Measurements from ENCODE around the gene ADAP1. TPM values are rescaled to one million over a fixed set of nuclear protein-coding genes. Genes with fewer than 3 reads are reported as not detected.

The ADAP1 gene
- total RNA-seq, 2 experiments from 2014 or later = 6.8 to 7.2 TPM

- Mint-ChIP-seq H3K4me1 (ENCODE audit: low read depth) (no peaks in the 10 kb centered on the region), H3K27me3 (no peaks in the 10 kb centered on the region), H3K27ac (no peak overlapping the region), H3K36me3 (ENCODE audit: low read depth) (peaks cover 75% of the 10 kb centered on the region), H3K4me3 (no peak overlapping the region), H3K9me3 (no peaks in the 10 kb centered on the region)
- TF ChIP-seq CTCF (IDR thresholded peaks at IDR 0.05) = no peak
- Histone ChIP-seq H3K27ac (ENCODE audit: low read depth in 1 of 2, low read length in 2 of 2) (no peak overlapping the region), H3K27me3 (ENCODE audit: control insufficient read depth in 1 of 2, insufficient read depth in 2 of 2, low read length in 2 of 2) (no peaks in the 10 kb centered on the region), H3K36me3 (ENCODE audit: insufficient read depth, low read length) (peaks cover 52% of the 10 kb centered on the region), H3K4me3 (ENCODE audit: low read length) (no peak overlapping the region), H3K4me1 (ENCODE audit: insufficient read depth, low read length) (no peaks in the 10 kb centered on the region), H3K9me3 (ENCODE audit: control insufficient read depth in 1 of 2, insufficient read depth in 1 of 2, low read length in 2 of 2) (no peaks in the 10 kb centered on the region)
- CTCF ChIA-PET = interaction anchor here (0.6 kb wide), 1 partner anchor 81 kb away, joined by 3 read pairs; no protein-coding TSS in a partner anchor
- intact Hi-C loops (cut with DNase I, micrococcal nuclease) = no loop called here
- no peak for ATAC-seq (ENCODE audit: poor library complexity)
- POLR2A ChIA-PET = no interaction called here
- DNase-seq = no peak
Measured at GRCh38 chr7:867001-867405, 87.5 kb downstream of the ADAP1 start.

GRCh38 chr7:865921-866320 is 88.6 kb downstream of the ADAP1 start:
- DNase-seq (no peak), ATAC-seq (ENCODE audit: poor library complexity) (no peak)
- Mint-ChIP-seq H3K4me3 (no peak overlapping the region), H3K27me3 (no peaks in the 10 kb centered on the region), H3K36me3 (ENCODE audit: low read depth) (peaks cover 79% of the 10 kb centered on the region), H3K4me1 (ENCODE audit: low read depth) (no peaks in the 10 kb centered on the region), H3K9me3 (no peaks in the 10 kb centered on the region), H3K27ac (no peak overlapping the region)
- Histone ChIP-seq H3K27ac (ENCODE audit: low read depth in 1 of 2, low read length in 2 of 2) (no peak overlapping the region), H3K27me3 (ENCODE audit: control insufficient read depth in 1 of 2, insufficient read depth in 2 of 2, low read length in 2 of 2) (no peaks in the 10 kb centered on the region), H3K36me3 (ENCODE audit: insufficient read depth, low read length) (peaks cover 57% of the 10 kb centered on the region), H3K4me1 (ENCODE audit: insufficient read depth, low read length) (no peaks in the 10 kb centered on the region), H3K4me3 (ENCODE audit: low read length) (no peak overlapping the region), H3K9me3 (ENCODE audit: control insufficient read depth in 1 of 2, insufficient read depth in 1 of 2, low read length in 2 of 2) (no peaks in the 10 kb centered on the region)
- POLR2A ChIA-PET = no interaction called here
- CTCF ChIA-PET = no interaction called here
- TF ChIP-seq CTCF (IDR thresholded peaks at IDR 0.05) = no peak
- intact Hi-C loops (cut with DNase I, micrococcal nuclease) = no loop called here

- no peaks in the 10 kb centered on the region for H3K4me1 ChIP-seq (ENCODE audit: insufficient read depth, low read length)
- DNase-seq (no peak), ATAC-seq (ENCODE audit: poor library complexity) (no peak)
- no peak overlapping the region for H3K4me3 ChIP-seq (ENCODE audit: low read length)
- Mint-ChIP-seq H3K36me3 (ENCODE audit: low read depth) (peaks cover 90% of the 10 kb centered on the region), H3K4me1 (ENCODE audit: low read depth) (no peaks in the 10 kb centered on the region), H3K4me3 (no peak overlapping the region), H3K27me3 (no peaks in the 10 kb centered on the region), H3K27ac (no peak overlapping the region), H3K9me3 (no peaks in the 10 kb centered on the region)
- H3K27me3 ChIP-seq (ENCODE audit: control insufficient read depth in 1 of 2, insufficient read depth in 2 of 2, low read length in 2 of 2) = no peaks in the 10 kb centered on the region
- intact Hi-C loops (cut with DNase I, micrococcal nuclease) = no loop called here
- TF ChIP-seq CTCF (IDR thresholded peaks at IDR 0.05) = no peak
- ChIA-PET CTCF (no interaction called here), POLR2A (interaction anchor here (0.6 to 1.5 kb wide), 2 partner anchors 13 to 60 kb away, joined by 3 read pairs; partner anchors contain the start of gene GET4)
- no peaks in the 10 kb centered on the region for H3K9me3 ChIP-seq (ENCODE audit: control insufficient read depth in 1 of 2, insufficient read depth in 1 of 2, low read length in 2 of 2)
- H3K27ac ChIP-seq (ENCODE audit: low read depth in 1 of 2, low read length in 2 of 2) = no peak overlapping the region
- H3K36me3 ChIP-seq (ENCODE audit: insufficient read depth, low read length) = peaks cover 69% of the 10 kb centered on the region
Measured at GRCh38 chr7:863106-863505, 91.4 kb downstream of the ADAP1 start.
